Stimulated activated CD8-positive, alpha-beta memory T cell treated with anti-CD3 and anti-CD28 coated beads, Interleukin-12 subunit alpha, Interleukin-12 subunit beta, amount 100 ng/mL, for 1 hour (primary cell): ENCODE measurements around the gene PEAK1.

ENCODE experiments used
- DNase-seq: peaks from one replicate; pipeline ENCODE4 v3.0.0-alpha.2; 2020; ENCODE audit warnings: low read depth

Gene PEAK1

GRCh38 chr15:77419836-77420609 lies at the start of gene PEAK1:
TSS of gene PEAK1 (minus strand) at chr15:77420104. CDS start at chr15:77181926, 238,178 bp downstream.
- DNase-seq = peak; percentile 99

GRCh38 chr15:77468896-77469295 lies 49.0 kb upstream of the PEAK1 start:
- DNase-seq = no peak

- DNase-seq = no peak
Observed at GRCh38 chr15:77466521-77466920, 46.6 kb upstream of the PEAK1 start.

- no peak for DNase-seq
Observed at GRCh38 chr15:77464129-77464865, 44.4 kb upstream of the PEAK1 start.

GRCh38 chr15:77461486-77461885 lies 41.6 kb upstream of the PEAK1 start:
- no peak for DNase-seq

- DNase-seq = no peak
Observed at GRCh38 chr15:77459031-77459430, 39.1 kb upstream of the PEAK1 start.

GRCh38 chr15:77457905-77458265 lies 38.0 kb upstream of the PEAK1 start:
- no peak for DNase-seq

- DNase-seq = no peak
Observed at GRCh38 chr15:77457191-77457904, 37.4 kb upstream of the PEAK1 start.

- DNase-seq = no peak
Observed at GRCh38 chr15:77456746-77457145, 36.8 kb upstream of the PEAK1 start.

GRCh38 chr15:77455696-77456321 lies 35.9 kb upstream of the PEAK1 start:
- DNase-seq = no peak

GRCh38 chr15:77454951-77455350 lies 35.0 kb upstream of the PEAK1 start:
- no peak for DNase-seq

GRCh38 chr15:77454265-77454664 lies 34.4 kb upstream of the PEAK1 start:
- no peak for DNase-seq

- no peak for DNase-seq
Observed at GRCh38 chr15:77446840-77447390, 27.0 kb upstream of the PEAK1 start.

- DNase-seq = no peak
Observed at GRCh38 chr15:77440378-77440999, 20.6 kb upstream of the PEAK1 start.

- no peak for DNase-seq
Observed at GRCh38 chr15:77437264-77437663, 17.4 kb upstream of the PEAK1 start.

GRCh38 chr15:77436822-77437221 lies 16.9 kb upstream of the PEAK1 start:
- DNase-seq = no peak

- no peak for DNase-seq
Observed at GRCh38 chr15:77430652-77431051, 10.7 kb upstream of the PEAK1 start.

GRCh38 chr15:77430213-77430612 lies 10.3 kb upstream of the PEAK1 start:
- no peak for DNase-seq

GRCh38 chr15:77426871-77427270 lies 7.0 kb upstream of the PEAK1 start:
- no peak for DNase-seq

GRCh38 chr15:77426377-77426776 lies 6.5 kb upstream of the PEAK1 start:
- no peak for DNase-seq

GRCh38 chr15:77425104-77425503 lies 5.2 kb upstream of the PEAK1 start:
- no peak for DNase-seq

- DNase-seq = no peak
Observed at GRCh38 chr15:77421370-77421700, 1.4 kb upstream of the PEAK1 start.
